MCF 10A (cell line): ENCODE measurements around the gene GATB. TPM values are rescaled to one million over a fixed set of nuclear protein-coding genes. Genes with fewer than 3 reads are reported as not detected.

ENCODE experiments used
- BruUV-seq: library from RNA; stranded (reverse); fragments of 400-500 nt; replicated peaks from 2 replicates; lab custom pipeline; 2021; lab: Mats Ljungman, UMichigan
- CTCF ChIA-PET: fragments of 300-600 bp; sonication (Branson Sonifier 250); formaldehyde crosslinking; extraction: SDS; loops from one replicate; lab custom pipeline; 2021; ENCODE audit warnings: antibody characterized with exemption, inconsistent platforms; lab: Yijun Ruan, JAX
- POLR2A ChIA-PET: fragments of 300-600, 350-650 bp; sonication (Branson Sonifier 250); formaldehyde crosslinking; extraction: SDS; loops from one replicate; lab custom pipeline; 2020; ENCODE audit warnings: antibody characterized with exemption, inconsistent platforms; lab: Yijun Ruan, JAX
- DNase-seq: peaks from one replicate; pipeline ENCODE4 v3.0.0-alpha.2; 2018; ENCODE audit not compliant: unreplicated experiment
- H3K27ac Mint-ChIP-seq: one replicate; pipeline ENCODE4 v1.8.0; 2022; ENCODE audit warnings: mild to moderate bottlenecking, low read depth, mixed read lengths; ENCODE audit not compliant: unreplicated experiment
- H3K27me3 Mint-ChIP-seq: one replicate; pipeline ENCODE4 v1.8.0; 2022; ENCODE audit warnings: mixed read lengths; ENCODE audit not compliant: insufficient read depth, unreplicated experiment
- H3K36me3 Mint-ChIP-seq: one replicate; pipeline ENCODE4 v1.8.0; 2022; ENCODE audit warnings: mild to moderate bottlenecking, moderate library complexity, mixed read lengths; ENCODE audit not compliant: insufficient read depth, unreplicated experiment
- H3K4me1 Mint-ChIP-seq: one replicate; pipeline ENCODE4 v1.8.0; 2022; ENCODE audit warnings: mixed read lengths; ENCODE audit not compliant: insufficient read depth, unreplicated experiment
- H3K4me3 Mint-ChIP-seq: one replicate; pipeline ENCODE4 v1.8.0; 2022; ENCODE audit warnings: mild to moderate bottlenecking, moderate library complexity, mixed read lengths; ENCODE audit not compliant: unreplicated experiment
- H3K9me3 Mint-ChIP-seq: one replicate; pipeline ENCODE4 v1.8.0; 2022; ENCODE audit warnings: mixed read lengths; ENCODE audit not compliant: unreplicated experiment
- CTCF ChIP-seq: fragments of 200-600 bp; IDR thresholded peaks from one replicate; pipeline ENCODE4 v1.8.0; 2022; ENCODE audit warnings: antibody characterized with exemption, mild to moderate bottlenecking; ENCODE audit not compliant: unreplicated experiment
- intact Hi-C: fragments of 100-400 bp; cut with micrococcal nuclease; formaldehyde crosslinking; loops from 2 replicates; pipeline ENCODE4 v1.14.1; 2022
- total RNA-seq: library from RNA; stranded (reverse); gene quantifications from 2 replicates; pipeline ENCODE4 v1.2.3, GENCODE V29; 2022

GATB gene
- total RNA-seq, 1 experiment from 2014 or later, result 17.8 TPM

- POLR2A ChIA-PET, result interaction anchor here (0.7 kb wide), 1 partner anchor 15 kb away, joined by 3 read pairs; no protein-coding TSS in a partner anchor
- Mint-ChIP-seq H3K27ac (peak overlapping the region; percentile 7), H3K4me1 (no peaks in the 10 kb centered on the region), H3K9me3 (no peaks in the 10 kb centered on the region), H3K27me3 (no peaks in the 10 kb centered on the region), H3K36me3 (peaks cover 9% of the 10 kb centered on the region), H3K4me3 (no peak overlapping the region)
- DNase-seq, result no peak
- no TSS peak for BruUV-seq
- CTCF ChIA-PET, result interaction anchor here (0.6 kb wide), 1 partner anchor 699 kb away, joined by 5 read pairs; no protein-coding TSS in a partner anchor
- no peak for TF ChIP-seq CTCF
- intact Hi-C loops, result no loop called here
Measured at GRCh38 chr4:151709071-151709470, 51.7 kb downstream of the GATB start.

GRCh38 chr4:151708100-151708499, 52.7 kb downstream of the GATB start:
- TF ChIP-seq CTCF, result no peak
- Mint-ChIP-seq H3K9me3 (no peaks in the 10 kb centered on the region), H3K36me3 (peaks cover 9% of the 10 kb centered on the region), H3K4me3 (no peak overlapping the region), H3K27me3 (no peaks in the 10 kb centered on the region), H3K4me1 (no peaks in the 10 kb centered on the region), H3K27ac (no peak overlapping the region)
- ChIA-PET CTCF (no interaction called here), POLR2A (no interaction called here)
- intact Hi-C loops, result no loop called here
- DNase-seq, result no peak
- no TSS peak for BruUV-seq

- no peaks in the 10 kb centered on the region for H3K9me3 Mint-ChIP-seq
- no peak overlapping the region for H3K27ac Mint-ChIP-seq
- no TSS peak for BruUV-seq
- ChIA-PET POLR2A (no interaction called here), CTCF (interaction anchor here (0.6 kb wide), 1 partner anchor 645 kb away, joined by 3 read pairs; no protein-coding TSS in a partner anchor)
- intact Hi-C loops, result no loop called here
- no peak for TF ChIP-seq CTCF
- H3K27me3 Mint-ChIP-seq, result no peaks in the 10 kb centered on the region
- H3K36me3 Mint-ChIP-seq, result peaks cover 13% of the 10 kb centered on the region
- H3K4me3 Mint-ChIP-seq, result no peak overlapping the region
- no peaks in the 10 kb centered on the region for H3K4me1 Mint-ChIP-seq
- DNase-seq, result no peak
Measured at GRCh38 chr4:151703401-151703800, 57.4 kb downstream of the GATB start.

- POLR2A ChIA-PET, result no interaction called here
- Mint-ChIP-seq H3K27ac (no peak overlapping the region), H3K36me3 (peaks cover 4% of the 10 kb centered on the region), H3K9me3 (no peaks in the 10 kb centered on the region), H3K4me1 (no peaks in the 10 kb centered on the region), H3K4me3 (no peak overlapping the region), H3K27me3 (no peaks in the 10 kb centered on the region)
- intact Hi-C loops, result no loop called here
- no TSS peak for BruUV-seq
- no peak for DNase-seq
- TF ChIP-seq CTCF, result no peak
- CTCF ChIA-PET, result interaction anchor here (0.6 kb wide), 1 partner anchor 1931 kb away, joined by 3 read pairs; no protein-coding TSS in a partner anchor
Measured at GRCh38 chr4:151702256-151702655, 58.6 kb downstream of the GATB start.
